Anterior cingulate cortex (tissue), 58 donors: ENCODE results near the gene CEP112.

Experiments
- DNase-seq, 58 donors: peaks; one replicate each; lab custom pipeline; 2025; lab: John Stamatoyannopoulos, UW

CEP112 gene

GRCh38 chr17:65942592-65942991 lies 249.3 kb downstream of the CEP112 start:
- no peak for DNase-seq

- DNase-seq, result no peak
These were observed 250.5 kb downstream of the CEP112 start for GRCh38 chr17:65941356-65941899.

- no peak for DNase-seq
These were observed 255.9 kb downstream of the CEP112 start for GRCh38 chr17:65936013-65936412.

- DNase-seq, result no peak
These were observed 258.6 kb downstream of the CEP112 start for GRCh38 chr17:65933290-65933689.

- DNase-seq, result no peak
These were observed 260.4 kb downstream of the CEP112 start for GRCh38 chr17:65931246-65932149.

GRCh38 chr17:65930140-65930730 lies 261.7 kb downstream of the CEP112 start:
- DNase-seq, result no peak

GRCh38 chr17:65926599-65926998 lies 265.3 kb downstream of the CEP112 start:
- no peak for DNase-seq

- DNase-seq, result no peak
These were observed 266.2 kb downstream of the CEP112 start for GRCh38 chr17:65925606-65926307.

GRCh38 chr17:65920996-65921395 lies 270.9 kb downstream of the CEP112 start:
- DNase-seq, result no peak

GRCh38 chr17:65918916-65919315 lies 273.0 kb downstream of the CEP112 start:
- DNase-seq, result no peak

- no peak for DNase-seq
These were observed 273.4 kb downstream of the CEP112 start for GRCh38 chr17:65918500-65918899.

- no peak for DNase-seq
These were observed 274.4 kb downstream of the CEP112 start for GRCh38 chr17:65917560-65917959.

- no peak for DNase-seq
These were observed 275.5 kb downstream of the CEP112 start for GRCh38 chr17:65916425-65916824.

- no peak for DNase-seq
These were observed 277.1 kb downstream of the CEP112 start for GRCh38 chr17:65914784-65915342.

GRCh38 chr17:65913326-65913850 lies 278.5 kb downstream of the CEP112 start:
- peak in 5 of 58 donors; percentile 5 to 11 (median 6) for DNase-seq

GRCh38 chr17:65910836-65911235 lies 281.1 kb downstream of the CEP112 start:
- DNase-seq, result no peak

GRCh38 chr17:65902831-65903522 lies 289.0 kb downstream of the CEP112 start:
- peak in 3 of 58 donors; percentile 5 to 19 (median 12) for DNase-seq

- DNase-seq, result no peak
These were observed 289.8 kb downstream of the CEP112 start for GRCh38 chr17:65902155-65902554.

GRCh38 chr17:65901394-65901793 lies 290.5 kb downstream of the CEP112 start:
- no peak for DNase-seq

- DNase-seq, result no peak
These were observed 291.7 kb downstream of the CEP112 start for GRCh38 chr17:65900216-65900615.
